ENCODE data around the gene GNS.

DNA sequence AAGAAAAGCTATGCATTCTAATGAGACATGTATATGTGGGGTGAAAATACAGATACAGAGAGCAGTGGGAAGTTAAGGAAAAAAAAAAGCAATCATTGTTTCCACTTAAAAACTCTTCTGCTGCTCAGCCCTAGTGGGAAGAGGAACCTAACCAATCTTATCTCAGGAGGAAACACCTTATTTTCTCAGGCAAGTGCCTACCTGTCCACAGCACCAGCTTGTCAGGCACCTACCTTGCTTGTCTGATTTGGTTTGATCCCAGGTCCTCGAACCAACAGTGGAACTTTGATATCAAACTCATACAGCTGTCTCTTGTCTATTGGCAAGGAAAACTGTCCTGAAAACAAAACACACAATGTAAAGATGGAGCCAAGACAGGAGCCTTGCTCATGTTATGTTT, 22.4 kb downstream of the GNS start:
- TF ChIP-seq, protein P1, sequence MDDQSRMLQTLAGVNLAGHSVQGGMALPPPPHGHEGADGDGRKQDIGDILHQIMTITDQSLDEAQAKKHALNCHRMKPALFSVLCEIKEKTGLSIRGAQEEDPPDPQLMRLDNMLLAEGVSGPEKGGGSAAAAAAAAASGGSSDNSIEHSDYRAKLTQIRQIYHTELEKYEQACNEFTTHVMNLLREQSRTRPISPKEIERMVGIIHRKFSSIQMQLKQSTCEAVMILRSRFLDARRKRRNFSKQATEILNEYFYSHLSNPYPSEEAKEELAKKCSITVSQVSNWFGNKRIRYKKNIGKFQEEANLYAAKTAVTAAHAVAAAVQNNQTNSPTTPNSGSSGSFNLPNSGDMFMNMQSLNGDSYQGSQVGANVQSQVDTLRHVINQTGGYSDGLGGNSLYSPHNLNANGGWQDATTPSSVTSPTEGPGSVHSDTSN (CRISPR knock-in tag; IDR thresholded peaks at IDR 0.05; ENCODE audit: borderline replicate concordance), result no peak
- TF ChIP-seq NR2F2 (IDR thresholded peaks at IDR 0.05; ENCODE audit: borderline replicate concordance, low read depth) (no peak), POLR2A (IDR thresholded peaks at IDR 0.05; ENCODE audit: insufficient read depth in 1 of 2, low read depth in 2 of 2, low read length in 2 of 2) (no peak), CTCF (CRISPR knock-in tag; IDR thresholded peaks at IDR 0.05) (no peak)

Data from HepG2 (cell line).